ENCODE results near the gene RBKS. TPM values are rescaled to one million over a fixed set of nuclear protein-coding genes. Genes with fewer than 3 reads are reported as not detected.

The RBKS gene
- total RNA-seq, 1 experiment from 2014 or later: 3.3 TPM

GRCh38 chr2:27762951-27763906, 127.0 kb downstream of the RBKS start:
- H3K27ac Mint-ChIP-seq (ENCODE audit: unreplicated experiment): peak overlapping the region; percentile 45
- no peak for DNase-seq
- TF ChIP-seq CTCF (IDR thresholded peaks at IDR 0.05; ENCODE audit: unreplicated experiment): no peak
- no peaks in the 10 kb centered on the region for H3K27me3 Mint-ChIP-seq (ENCODE audit: unreplicated experiment)
- intact Hi-C loops (cut with micrococcal nuclease; ENCODE audit: unreplicated experiment): no loop called here
- CTCF ChIA-PET: no interaction called here
- BruUV-seq (replicated peaks): no TSS peak
- H3K9me3 Mint-ChIP-seq (ENCODE audit: low read depth, unreplicated experiment): no peaks in the 10 kb centered on the region
- peaks cover 47% of the 10 kb centered on the region for H3K36me3 Mint-ChIP-seq (ENCODE audit: insufficient read depth, unreplicated experiment)
- H3K4me3 Mint-ChIP-seq (ENCODE audit: low read depth, unreplicated experiment): no peak overlapping the region
- peaks cover 67% of the 10 kb centered on the region for H3K4me1 Mint-ChIP-seq (ENCODE audit: low read depth, unreplicated experiment)

GRCh38 chr2:27756544-27757498, 133.4 kb downstream of the RBKS start:
- no peak for TF ChIP-seq CTCF (IDR thresholded peaks at IDR 0.05; ENCODE audit: unreplicated experiment)
- Mint-ChIP-seq H3K27ac (ENCODE audit: unreplicated experiment) (no peak overlapping the region), H3K36me3 (ENCODE audit: insufficient read depth, unreplicated experiment) (peaks cover 37% of the 10 kb centered on the region), H3K27me3 (ENCODE audit: unreplicated experiment) (no peaks in the 10 kb centered on the region), H3K9me3 (ENCODE audit: low read depth, unreplicated experiment) (no peaks in the 10 kb centered on the region), H3K4me3 (ENCODE audit: low read depth, unreplicated experiment) (no peak overlapping the region), H3K4me1 (ENCODE audit: low read depth, unreplicated experiment) (peaks cover 66% of the 10 kb centered on the region)
- intact Hi-C loops (cut with micrococcal nuclease; ENCODE audit: unreplicated experiment): no loop called here
- DNase-seq: no peak
- no TSS peak for BruUV-seq (replicated peaks)
- CTCF ChIA-PET: no interaction called here

GRCh38 chr2:27756091-27756490, 134.1 kb downstream of the RBKS start:
- Mint-ChIP-seq H3K27me3 (ENCODE audit: unreplicated experiment) (no peaks in the 10 kb centered on the region), H3K36me3 (ENCODE audit: insufficient read depth, unreplicated experiment) (peaks cover 32% of the 10 kb centered on the region), H3K4me1 (ENCODE audit: low read depth, unreplicated experiment) (peaks cover 63% of the 10 kb centered on the region), H3K4me3 (ENCODE audit: low read depth, unreplicated experiment) (no peak overlapping the region), H3K27ac (ENCODE audit: unreplicated experiment) (no peak overlapping the region), H3K9me3 (ENCODE audit: low read depth, unreplicated experiment) (no peaks in the 10 kb centered on the region)
- CTCF ChIA-PET: no interaction called here
- intact Hi-C loops (cut with micrococcal nuclease; ENCODE audit: unreplicated experiment): no loop called here
- BruUV-seq (replicated peaks): no TSS peak
- no peak for DNase-seq
- no peak for TF ChIP-seq CTCF (IDR thresholded peaks at IDR 0.05; ENCODE audit: unreplicated experiment)

- DNase-seq: no peak
- Mint-ChIP-seq H3K36me3 (ENCODE audit: insufficient read depth, unreplicated experiment) (peaks cover 32% of the 10 kb centered on the region), H3K4me3 (ENCODE audit: low read depth, unreplicated experiment) (peak overlapping the region; percentile 72), H3K9me3 (ENCODE audit: low read depth, unreplicated experiment) (no peaks in the 10 kb centered on the region), H3K4me1 (ENCODE audit: low read depth, unreplicated experiment) (peaks cover 50% of the 10 kb centered on the region), H3K27me3 (ENCODE audit: unreplicated experiment) (no peaks in the 10 kb centered on the region), H3K27ac (ENCODE audit: unreplicated experiment) (peak overlapping the region; percentile 95)
- no TSS peak for BruUV-seq (replicated peaks)
- CTCF ChIA-PET: interaction anchor here (0.8 to 3.0 kb wide), 7 partner anchors 17 to 664 kb away, joined by 3 to 47 read pairs (median 4); no protein-coding TSS in a partner anchor
- no peak for TF ChIP-seq CTCF (IDR thresholded peaks at IDR 0.05; ENCODE audit: unreplicated experiment)
- intact Hi-C loops (cut with micrococcal nuclease; ENCODE audit: unreplicated experiment): loop anchor here (1.0 to 5.0 kb wide), 3 partner anchors 167 to 641 kb away; no protein-coding TSS in a partner anchor
Measured at GRCh38 chr2:27754831-27755230, 135.4 kb downstream of the RBKS start.
